GM23248 (cell line): ENCODE data around the gene PSMD13.

Experiments used
- EZH2 ChIP-seq: fragments of 200-600 bp; sonication (generic); IDR thresholded peaks from 2 replicates; pipeline ENCODE4 v1.6.1; 2018; ENCODE audit warnings: antibody characterized with exemption, mild to moderate bottlenecking; ENCODE audit not compliant: insufficient read depth, poor library complexity, severe bottlenecking
- EZH2phosphoT487 ChIP-seq: fragments of 200-600 bp; sonication (generic); IDR thresholded peaks from 2 replicates; pipeline ENCODE4 v1.6.1; 2018; ENCODE audit warnings: antibody characterized with exemption, moderate library complexity, mild to moderate bottlenecking, low read depth; ENCODE audit not compliant: insufficient read depth

GRCh38 chr11:221539-221938 lies 15.2 kb upstream of the PSMD13 start:
- no peak for TF ChIP-seq EZH2phosphoT487
- no peak for TF ChIP-seq EZH2
